GM19397 (cell line): ENCODE data around the gene CPE.
"Not testable (repeated sequence)": the region's sequence is repeated elsewhere in the genome, so short reads cannot be mapped to it uniquely, and the experiment has no call there.

Source experiments
- ATAC-seq: cut with Tn5 transposase; IDR thresholded peaks from one replicate; pipeline ENCODE4 v1.9.1; 2021; ENCODE audit warnings: mild to moderate bottlenecking, moderate library complexity; ENCODE audit not compliant: unreplicated experiment

The CPE gene

DNA sequence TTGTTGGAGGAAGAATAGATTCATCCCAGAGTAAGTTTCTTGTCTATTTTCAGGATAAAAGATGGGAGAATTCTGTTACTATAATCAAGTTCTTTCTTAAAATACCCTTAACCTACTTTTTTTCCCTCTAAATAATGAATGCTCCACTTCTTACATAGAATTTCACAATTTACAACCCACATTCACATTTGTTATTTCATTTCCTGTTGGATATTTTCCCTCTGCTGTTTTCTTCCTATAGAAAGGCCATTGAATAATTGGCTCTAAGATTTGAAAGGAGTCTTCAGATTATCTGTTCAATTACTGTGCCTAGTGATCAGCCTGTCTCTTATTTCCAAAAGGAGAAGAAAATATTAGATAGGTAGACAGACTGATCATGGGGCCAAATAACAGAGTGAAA, 79.7 kb downstream of the CPE start:
- ATAC-seq = no peak

DNA sequence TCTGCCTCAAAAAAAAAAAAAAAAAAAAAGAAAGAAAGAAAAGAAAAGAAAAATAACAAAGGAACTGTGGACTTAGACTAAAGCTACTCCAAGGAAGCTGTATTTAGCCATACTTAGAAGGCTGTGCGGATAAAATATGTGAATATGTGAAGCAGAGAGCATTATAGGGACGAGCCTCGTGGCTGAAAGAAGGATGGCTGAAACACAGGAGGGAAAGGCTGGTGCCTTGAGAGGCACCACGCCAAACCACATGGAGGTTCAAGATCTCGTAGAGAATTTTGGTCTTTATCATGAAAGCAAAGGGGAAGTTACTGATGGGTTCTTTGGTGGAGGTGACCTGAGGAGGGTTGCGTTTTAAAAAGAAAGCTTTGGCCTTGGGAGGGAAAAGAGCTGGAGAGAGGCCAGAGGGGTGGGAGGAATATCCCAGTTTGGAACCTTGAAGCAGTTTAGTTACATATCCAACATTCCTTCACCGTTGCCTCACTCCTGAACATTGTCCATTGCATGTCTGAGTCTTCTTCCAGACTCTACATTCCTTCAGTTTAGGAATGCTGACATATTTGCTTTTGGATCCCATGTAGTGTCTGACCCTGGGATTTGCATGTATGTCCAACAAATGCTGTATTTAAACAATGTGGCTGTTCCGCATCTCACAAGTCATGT, 82.5 kb downstream of the CPE start:
- ATAC-seq = no peak

DNA sequence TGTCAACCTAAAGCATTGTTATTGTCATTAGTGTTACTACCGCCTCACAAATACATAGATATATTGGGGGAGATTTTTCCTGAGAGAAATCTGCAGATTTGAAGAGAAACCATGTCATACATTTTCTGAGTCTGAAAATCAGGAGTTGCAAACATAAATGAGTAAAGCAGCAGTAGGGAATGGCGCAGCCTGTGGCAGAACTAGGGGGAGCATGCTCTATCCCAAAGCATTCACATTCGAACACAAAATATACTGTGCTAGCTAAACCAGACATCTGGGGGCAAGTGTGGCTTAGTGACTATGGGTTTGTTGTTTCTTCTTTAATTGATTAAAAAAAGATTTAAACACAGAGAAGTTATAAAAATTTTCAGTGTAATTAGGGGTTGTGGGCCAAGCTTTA, 83.2 kb downstream of the CPE start:
- ATAC-seq = no peak

DNA sequence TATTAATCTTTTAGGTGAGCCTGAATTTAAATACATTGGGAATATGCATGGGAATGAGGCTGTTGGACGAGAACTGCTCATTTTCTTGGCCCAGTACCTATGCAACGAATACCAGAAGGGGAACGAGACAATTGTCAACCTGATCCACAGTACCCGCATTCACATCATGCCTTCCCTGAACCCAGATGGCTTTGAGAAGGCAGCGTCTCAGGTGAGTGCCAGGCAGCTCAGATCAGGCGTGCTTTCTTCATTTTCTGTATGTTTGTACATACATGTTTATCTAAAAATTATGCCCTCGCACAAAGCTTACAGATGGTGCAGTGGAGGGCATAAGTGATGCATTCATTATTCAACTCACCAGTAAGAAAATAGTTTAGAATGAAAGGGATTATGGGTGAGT, 85.6 kb downstream of the CPE start:
- no peak for ATAC-seq

DNA sequence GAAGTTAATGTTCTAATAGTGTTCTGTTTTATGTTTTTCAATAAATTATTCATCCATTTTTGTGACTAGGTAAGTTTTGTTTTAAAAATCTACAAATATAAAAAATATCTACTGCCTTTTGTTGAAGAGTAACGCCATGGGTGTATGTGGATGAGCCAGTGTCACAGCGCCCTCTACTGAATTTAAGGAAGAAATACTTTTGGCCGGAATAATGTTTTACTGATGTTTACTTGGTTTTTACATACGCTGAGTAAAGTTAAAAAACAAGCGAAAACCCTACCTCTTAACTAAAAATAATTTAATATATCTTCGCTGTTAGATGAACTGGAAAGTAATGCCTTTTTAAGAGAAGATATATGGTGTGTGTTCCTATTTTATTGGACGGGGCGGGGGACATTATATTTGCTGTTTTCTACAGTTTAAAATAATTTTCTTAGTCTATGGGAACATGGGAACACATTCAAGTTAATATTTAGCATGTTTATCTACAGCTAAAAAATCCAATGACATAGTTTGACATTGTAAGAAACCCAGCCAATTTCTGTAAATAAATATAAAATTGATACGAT, 86.1 kb downstream of the CPE start:
- peak; percentile 73 for ATAC-seq

GRCh38 chr4:165470009-165470408, 91.2 kb downstream of the CPE start:
- ATAC-seq = no peak

DNA sequence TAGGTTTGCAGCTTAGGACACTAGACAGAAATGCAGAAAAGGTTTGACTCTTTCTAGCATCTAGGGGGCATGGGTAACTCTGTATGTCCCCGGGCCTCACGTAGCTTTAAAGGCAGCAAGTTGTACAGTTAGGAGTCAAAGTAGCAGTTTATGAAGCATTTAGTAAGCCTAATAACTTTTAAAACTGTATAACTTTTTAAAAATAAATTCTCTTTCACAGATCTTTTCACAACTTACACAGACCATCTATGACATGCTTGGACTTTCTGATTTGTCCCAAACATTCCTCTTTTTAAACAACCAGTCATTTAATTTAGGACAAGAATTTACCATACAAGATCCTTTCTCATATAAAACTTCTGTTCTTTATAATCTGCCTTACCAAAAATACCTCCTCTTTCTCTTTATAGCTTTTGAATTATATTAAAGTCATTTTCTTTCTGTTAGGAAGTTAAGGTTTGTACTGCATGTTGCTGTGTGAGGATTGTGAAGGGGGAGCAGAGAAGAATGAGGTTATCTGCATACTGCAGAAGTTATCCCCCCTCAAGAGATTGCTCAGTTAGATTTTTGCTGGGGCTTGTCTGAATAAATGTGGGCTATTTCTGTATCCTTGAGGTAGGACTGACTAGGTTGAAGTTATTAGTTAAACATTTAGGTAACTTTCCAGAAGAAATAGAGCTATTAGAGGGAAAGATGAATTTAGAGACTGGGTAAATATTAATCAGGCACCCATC, 94.3 kb downstream of the CPE start:
- ATAC-seq = no peak

DNA sequence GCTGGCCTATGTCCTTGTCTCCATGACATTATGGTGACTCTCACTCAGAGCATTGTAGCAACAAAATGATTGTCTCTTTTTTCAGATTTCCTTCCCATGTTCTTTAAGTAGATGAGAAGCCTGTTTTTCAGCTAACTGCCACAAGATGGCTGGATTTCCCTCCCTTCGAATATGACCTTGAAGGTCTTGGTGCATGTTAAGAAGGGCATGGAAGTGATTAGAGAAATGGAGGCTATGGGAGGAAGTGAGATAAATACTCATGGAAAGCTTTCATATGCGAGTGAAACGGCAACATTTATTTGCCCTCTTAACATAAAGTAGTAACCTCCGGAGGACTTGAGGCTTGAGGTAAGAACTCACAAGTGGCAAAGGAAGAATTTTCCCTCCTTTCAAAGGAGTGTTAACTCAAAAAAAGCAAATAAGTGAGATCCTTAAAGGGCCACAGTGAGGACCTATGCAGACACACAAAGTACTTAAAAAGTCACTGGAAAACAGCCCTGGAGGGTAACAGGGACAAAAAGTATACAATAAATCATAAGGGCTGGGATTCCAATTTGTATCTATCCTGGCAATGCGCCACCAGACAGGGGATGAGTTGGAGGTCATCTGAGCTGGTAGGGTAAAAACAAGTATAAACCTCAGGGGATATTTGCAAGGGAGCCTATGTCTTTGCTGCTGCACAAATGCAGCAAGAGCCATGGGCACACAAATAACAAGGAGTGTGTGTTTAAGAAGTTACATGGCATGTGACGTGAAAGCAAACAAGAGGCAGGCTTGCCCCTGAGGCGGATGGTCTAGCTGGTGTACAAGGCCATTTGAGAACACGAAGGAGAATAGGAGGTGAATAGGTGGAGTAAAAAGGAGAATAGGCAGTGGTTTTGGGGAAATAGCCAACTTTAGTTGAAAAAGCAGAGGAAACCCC, 96.2 kb downstream of the CPE start:
- ATAC-seq = no peak

DNA sequence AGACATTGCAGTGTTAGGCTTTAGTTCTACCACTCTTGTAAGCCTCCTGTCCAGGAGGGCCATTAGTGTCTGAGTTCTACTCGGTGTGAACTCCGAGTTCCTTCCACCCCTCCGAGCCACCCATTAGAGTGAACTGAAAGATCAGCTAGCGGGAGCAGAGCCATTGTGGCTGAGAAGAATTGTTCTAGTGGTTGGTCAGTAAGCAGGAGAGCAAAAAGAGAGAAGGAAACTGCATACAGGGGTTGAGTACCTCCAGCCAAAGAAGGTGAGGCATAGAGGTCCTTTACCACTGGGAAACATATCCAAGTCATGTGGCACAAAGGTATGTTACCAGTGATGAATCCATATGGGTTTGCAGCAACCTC, 96.9 kb downstream of the CPE start:
- no peak for ATAC-seq

DNA sequence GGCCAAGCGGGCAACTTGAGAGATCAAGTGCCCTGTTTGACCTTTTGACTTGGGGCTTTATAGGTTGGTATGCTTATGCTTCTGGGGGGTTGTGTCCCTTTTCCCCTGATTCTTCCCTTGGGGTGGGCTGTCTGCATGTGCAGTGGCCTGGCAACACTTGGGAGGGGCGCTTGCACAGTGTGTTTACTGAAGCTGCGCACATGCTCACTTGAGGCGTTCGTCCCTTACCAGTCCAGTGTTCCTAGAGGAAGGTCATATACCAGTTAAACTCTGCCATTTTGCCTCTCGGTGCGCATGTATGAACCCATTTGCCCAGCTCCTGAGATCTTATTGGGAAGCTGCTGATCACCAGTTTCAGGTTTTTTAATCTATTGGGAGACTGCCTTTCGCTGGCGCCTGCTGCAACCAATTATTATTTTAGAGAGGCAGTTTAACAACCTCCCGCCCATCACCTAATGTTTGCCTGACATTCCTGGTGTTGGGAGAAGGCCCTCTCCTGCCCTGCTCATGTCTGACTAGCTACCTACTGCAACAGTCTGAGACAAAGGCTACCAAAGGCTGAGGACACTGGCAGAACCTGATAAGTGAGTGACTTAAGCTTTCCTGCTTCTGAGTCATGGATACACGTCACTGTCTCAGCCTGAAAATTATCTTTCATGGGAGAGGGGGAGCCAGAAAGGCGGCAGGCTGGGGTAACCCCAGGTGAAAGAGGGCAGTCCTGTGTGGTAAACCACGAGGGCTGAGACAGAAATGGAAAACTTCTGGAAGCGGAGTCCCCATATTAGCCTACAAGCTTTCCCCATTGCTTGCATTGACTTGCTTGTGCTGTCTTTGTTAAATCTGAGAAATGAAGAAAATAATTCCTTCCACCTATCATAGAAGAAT, 97.6 kb downstream of the CPE start:
- ATAC-seq = no peak

DNA sequence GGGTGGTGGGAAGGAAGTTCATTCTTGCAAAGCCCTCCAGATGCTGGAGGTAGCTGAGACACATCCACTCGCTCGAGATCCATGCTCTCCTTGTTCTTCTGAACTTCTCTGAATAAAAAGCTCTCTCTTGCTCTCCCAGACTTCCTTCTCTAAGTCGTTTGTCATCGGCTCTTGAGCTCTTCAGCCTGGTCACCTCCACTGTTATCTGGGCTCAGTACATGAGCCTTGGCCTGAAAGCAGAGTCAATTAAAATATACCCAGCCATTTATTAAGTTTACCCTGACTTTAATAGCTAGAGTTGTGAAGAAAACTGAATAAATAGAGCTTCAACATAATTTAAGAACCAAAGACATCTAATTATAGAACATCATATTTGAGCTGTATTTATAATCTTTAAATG, 99.0 kb downstream of the CPE start:
- ATAC-seq = no peak

DNA sequence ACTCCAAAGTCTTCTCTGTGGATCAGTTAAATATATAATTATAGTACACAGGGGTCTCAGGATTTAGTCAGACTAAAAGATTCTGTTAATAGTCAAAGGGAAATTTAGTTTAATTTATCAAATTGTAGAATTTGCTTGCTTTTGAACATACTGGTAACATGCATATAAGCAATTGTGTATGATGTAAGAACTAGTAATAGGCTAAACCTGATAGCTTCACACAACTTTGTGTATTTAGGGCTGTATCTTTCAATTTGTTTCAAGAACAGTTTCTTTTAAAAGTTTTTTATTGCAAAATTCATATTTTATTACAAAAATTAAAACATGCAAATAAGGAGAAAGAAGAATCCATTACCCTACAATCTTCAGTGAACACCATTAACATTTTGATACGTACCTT, 99.5 kb downstream of the CPE start:
- ATAC-seq = no peak

- no peak for ATAC-seq
Observed at GRCh38 chr4:165481053-165481835, 102.4 kb downstream of the CPE start.

GRCh38 chr4:165489786-165490185, 111.0 kb downstream of the CPE start:
- ATAC-seq = no peak

DNA sequence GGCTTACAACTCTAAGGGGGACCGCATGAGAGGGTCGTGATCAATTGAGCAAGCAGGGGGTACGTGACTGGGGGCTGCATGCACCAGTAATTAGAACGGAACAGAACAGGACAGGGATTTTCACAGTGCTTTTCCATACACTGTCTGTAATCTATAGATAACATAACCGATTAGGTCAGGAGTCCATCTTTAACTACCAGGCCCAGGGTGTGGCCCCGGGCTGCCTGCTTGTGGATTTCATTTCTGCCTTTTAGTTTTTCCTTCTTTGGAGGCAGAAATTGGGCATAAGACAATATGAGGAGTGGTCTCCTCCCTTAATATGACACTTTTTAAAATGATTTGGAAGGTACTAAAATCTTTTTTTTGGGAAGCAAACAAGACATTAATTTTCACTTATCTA, 113.8 kb downstream of the CPE start:
- not testable (repeated sequence) for ATAC-seq

DNA sequence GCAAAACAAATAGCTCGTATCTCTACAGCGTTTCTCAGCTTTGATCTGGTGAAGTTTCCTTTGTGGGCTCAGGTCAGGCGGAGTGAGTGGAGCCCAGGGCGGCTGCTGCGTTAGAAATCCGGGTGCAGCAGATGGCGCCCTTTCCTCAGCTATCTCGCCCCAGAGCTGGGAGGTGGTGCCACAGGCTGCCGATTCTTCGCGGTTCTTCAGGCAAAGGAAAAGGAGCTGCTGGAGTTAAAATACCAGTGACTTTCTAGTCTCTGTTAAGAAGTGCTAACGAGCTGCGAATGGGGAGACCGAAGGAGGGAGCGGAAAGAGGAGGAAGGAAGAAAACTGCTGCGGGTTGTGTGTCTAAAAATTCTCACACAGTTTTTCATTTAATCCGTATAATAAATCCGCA, 114.6 kb downstream of the CPE start:
- peak; percentile 93 for ATAC-seq

DNA sequence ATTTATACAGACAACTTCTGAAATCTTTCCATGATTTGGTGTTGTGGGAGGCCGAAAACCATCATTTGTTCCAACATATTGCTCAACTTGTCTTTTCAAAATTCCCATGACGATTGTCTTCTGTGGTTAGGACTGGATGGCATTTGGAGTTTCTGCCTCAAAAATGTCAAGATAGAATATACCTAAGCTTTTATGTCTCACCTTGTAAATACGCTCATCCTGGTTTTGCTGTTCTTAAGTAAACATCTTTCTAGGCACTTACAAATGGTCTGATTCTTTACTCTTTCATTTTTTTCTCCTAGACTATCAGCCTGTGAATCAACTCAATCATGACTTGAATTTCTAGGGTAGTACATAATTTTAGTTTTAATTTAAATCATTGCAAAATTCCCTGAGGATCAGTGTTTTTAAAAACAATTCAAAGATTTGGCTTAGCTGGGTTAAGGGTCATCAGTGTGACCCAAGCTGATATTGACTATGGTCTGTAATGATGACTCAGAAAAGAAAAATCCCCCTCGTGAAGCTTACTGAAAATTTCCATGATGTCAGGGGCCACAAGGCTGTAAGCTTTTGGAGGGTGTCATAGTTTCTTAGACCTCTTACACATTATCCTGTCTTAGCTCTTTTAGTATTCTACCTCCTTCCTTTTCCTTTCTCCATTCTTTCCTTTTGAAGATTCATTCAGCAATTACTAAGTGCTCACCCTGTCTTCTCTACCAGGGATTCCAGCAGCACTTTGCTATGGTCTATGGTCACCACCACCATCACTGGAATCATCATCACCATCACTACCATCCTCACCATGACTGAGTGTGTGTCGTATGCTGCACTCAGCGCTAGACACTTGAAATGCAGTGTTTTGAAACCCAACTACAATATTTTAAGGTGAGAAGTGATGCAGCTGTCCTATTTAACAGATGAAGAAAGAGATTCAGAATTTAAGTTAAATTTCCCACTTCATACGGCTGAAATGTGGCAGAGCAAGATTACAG, 124.4 kb downstream of the CPE start:
- ATAC-seq = no peak

DNA sequence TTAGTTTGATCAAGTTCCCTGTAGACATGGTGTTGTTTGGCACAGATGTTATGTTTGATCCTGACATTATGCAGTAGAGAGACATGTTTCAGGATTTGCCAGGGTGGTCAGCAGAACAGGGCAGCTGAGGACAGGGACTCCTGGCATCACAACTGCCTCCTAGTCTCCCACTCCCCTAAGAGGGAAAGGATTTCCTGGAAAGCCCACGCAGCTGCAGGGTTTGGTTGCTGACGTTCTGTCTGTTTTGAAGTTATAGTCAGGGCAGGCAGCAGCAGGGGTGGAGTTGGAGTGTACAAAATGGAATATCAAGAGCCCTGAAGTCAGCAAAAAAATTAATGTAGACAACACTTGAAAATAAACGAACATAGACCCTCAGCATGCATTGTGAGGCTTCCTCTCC, 125.4 kb downstream of the CPE start:
- no peak for ATAC-seq
